Keratinocyte (primary cell): ENCODE measurements around the gene PLA2R1. TPM values are rescaled to one million over a fixed set of nuclear protein-coding genes. Genes with fewer than 3 reads are reported as not detected.
A peak's percentile ranks its signal among the peaks of the same experiment; 100 is the strongest.

Experiments used
- DNase-seq: peaks from one replicate; pipeline ENCODE4 v3.0.0-alpha.2; 2011; ENCODE audit warnings: low read depth, missing footprints, low spot score
- FAIRE-seq: peaks from 2 replicates; lab custom pipeline; 2011; peaks lifted over from hg19 to GRCh38; lab: Jason Lieb, UNC
- H2AFZ ChIP-seq: 2 replicates; pipeline ENCODE4 v1.6.0; 2012; ENCODE audit warnings: low read length, control low read depth, inconsistent platforms; ENCODE audit not compliant: control insufficient read depth
- H3K27ac ChIP-seq: 2 replicates; pipeline ENCODE4 v1.5.1; 2011; ENCODE audit warnings: low read length; ENCODE audit not compliant: control insufficient read depth, insufficient read depth
- H3K27me3 ChIP-seq: 3 replicates; pipeline ENCODE4 v1.6.0; 2011; ENCODE audit warnings: low read length; ENCODE audit not compliant: control insufficient read depth, insufficient read depth; ENCODE audit errors: extremely low read depth
- H3K36me3 ChIP-seq, 2 experiments: 2 replicates in 1 of 2; 3 replicates in 1 of 2; pipeline ENCODE4 v1.5.1; 2011; ENCODE audit warnings: low read length in 2 of 2, mild to moderate bottlenecking in 1 of 2; ENCODE audit not compliant: control insufficient read depth in 2 of 2, insufficient read depth in 2 of 2; ENCODE audit errors: extremely low read depth in 1 of 2
- H3K4me1 ChIP-seq: 3 replicates; pipeline ENCODE4 v1.5.1; 2011; ENCODE audit warnings: low read length; ENCODE audit not compliant: control insufficient read depth, insufficient read depth; ENCODE audit errors: extremely low read depth
- H3K4me2 ChIP-seq: 3 replicates; pipeline ENCODE4 v1.6.0; 2011; ENCODE audit warnings: low read depth, low read length; ENCODE audit not compliant: control insufficient read depth, insufficient read depth; ENCODE audit errors: extremely low read depth
- H3K4me3 ChIP-seq, 3 experiments: fragments of 200-600 bp in 1 of 3; sonication (generic) in 1 of 3; 2 replicates in 2 of 3; 3 replicates in 1 of 3; pipeline ENCODE4 v1.5.1; 2011 to 2016; ENCODE audit warnings: low read length in 3 of 3, mild to moderate bottlenecking in 3 of 3, control low read depth in 2 of 3, inconsistent platforms in 1 of 3, low read depth in 1 of 3, mixed read lengths in 1 of 3, mixed run types in 1 of 3, moderate library complexity in 1 of 3; ENCODE audit not compliant: control insufficient read depth in 2 of 3, insufficient read depth in 2 of 3; ENCODE audit errors: extremely low read depth in 1 of 3
- H3K79me2 ChIP-seq: 2 replicates; pipeline ENCODE4 v1.6.0; 2012; ENCODE audit warnings: low read length; ENCODE audit not compliant: control insufficient read depth, insufficient read depth
- H3K9ac ChIP-seq: 3 replicates; pipeline ENCODE4 v1.6.0; 2011; ENCODE audit warnings: low read length; ENCODE audit not compliant: control insufficient read depth, insufficient read depth; ENCODE audit errors: extremely low read depth
- H3K9me1 ChIP-seq: 3 replicates; pipeline ENCODE4 v1.6.0; 2011; ENCODE audit warnings: low read length; ENCODE audit not compliant: control insufficient read depth, insufficient read depth; ENCODE audit errors: extremely low read depth
- H3K9me3 ChIP-seq: 2 replicates; pipeline ENCODE4 v1.5.1; 2012; ENCODE audit warnings: low read depth, low read length; ENCODE audit not compliant: control insufficient read depth
- H4K20me1 ChIP-seq: 3 replicates; pipeline ENCODE4 v1.6.0; 2011; ENCODE audit warnings: low read length; ENCODE audit not compliant: control insufficient read depth, insufficient read depth; ENCODE audit errors: extremely low read depth
- EZH2 ChIP-seq: IDR thresholded peaks from one replicate; pipeline ENCODE4 v1.6.1; 2012; ENCODE audit warnings: inconsistent platforms, mild to moderate bottlenecking, low read length, moderate library complexity
- dilution Hi-C: fragments of 300-500 bp; cut with MboI; formaldehyde crosslinking; loops from one replicate; pipeline ENCODE4 v1.7.0; 2020; ENCODE audit warnings: low sequenced_read_pairs; ENCODE audit not compliant: extremely low pct_ligation_motif_present
- polyA plus RNA-seq, 5 experiments: library from polyadenylated mRNA; depleted of rRNA in 3 of 5; stranded (reverse) in 3 of 5; stranded (forward) in 1 of 5; unstranded in 1 of 5; fragments of >200 nt; gene quantifications; 1 replicate in 1 of 5; 2 replicates in 3 of 5; 3 replicates in 1 of 5; pipeline versions ENCODE4 v1.2.1 to v1.2.3, GENCODE V29; 2011 to 2012; ENCODE audit warnings: missing spikeins in 2 of 5, low read depth in 1 of 5, low replicate concordance in 1 of 5
- TF ChIP-seq, protein P1 (sequence below), 3 experiments: IDR thresholded peaks in 1 of 3; conservative IDR thresholded peaks in 1 of 3; optimal IDR thresholded peaks in 1 of 3; 2 replicates in 2 of 3; 3 replicates in 1 of 3; pipeline versions ENCODE3 to v1.5.1; 2011; ENCODE audit warnings: low read length in 3 of 3, mild to moderate bottlenecking in 3 of 3, moderate library complexity in 2 of 3, control low read depth in 1 of 3, inconsistent platforms in 1 of 3; ENCODE audit not compliant: insufficient read depth in 2 of 3; ENCODE audit errors: extremely low read depth in 1 of 3

The PLA2R1 gene
- polyA plus RNA-seq, 1 donor (not counting 4 experiments of a cell fraction or from before 2014, with no cell fraction given): 12.3 TPM

DNA sequence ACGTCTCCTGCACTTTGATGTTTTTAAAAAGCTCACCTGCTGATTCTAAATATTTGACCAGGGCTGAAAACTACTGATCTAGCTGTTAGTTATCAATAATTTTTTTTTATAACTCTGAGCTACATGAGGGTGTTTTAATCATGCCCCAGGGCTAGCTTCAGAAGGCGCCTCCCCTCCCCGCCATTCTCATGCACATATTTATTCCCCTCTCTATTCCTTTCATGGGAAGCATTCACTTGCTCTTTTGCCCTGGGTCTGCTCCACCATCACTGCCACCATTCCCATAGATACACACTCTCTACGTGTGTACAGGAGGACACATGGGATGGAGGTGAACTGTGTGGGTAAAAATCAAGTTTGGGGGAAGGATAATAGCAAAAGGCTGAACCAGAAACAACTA lies 101.0 kb downstream of the PLA2R1 start:
- no peaks in the 10 kb centered on the region for H3K9me3 ChIP-seq
- H3K4me3 ChIP-seq: peak overlapping the region in 2 of 3 experiments; percentile 47 to 59
- FAIRE-seq: no peak
- H3K27me3 ChIP-seq: no peaks in the 10 kb centered on the region
- no peak for DNase-seq
- H3K36me3 ChIP-seq: no peaks in the 10 kb centered on the region
- dilution Hi-C loops: no loop called here
- H2AFZ ChIP-seq: peak overlapping the region; percentile 79
- no peak for TF ChIP-seq EZH2
- TF ChIP-seq, protein P1, sequence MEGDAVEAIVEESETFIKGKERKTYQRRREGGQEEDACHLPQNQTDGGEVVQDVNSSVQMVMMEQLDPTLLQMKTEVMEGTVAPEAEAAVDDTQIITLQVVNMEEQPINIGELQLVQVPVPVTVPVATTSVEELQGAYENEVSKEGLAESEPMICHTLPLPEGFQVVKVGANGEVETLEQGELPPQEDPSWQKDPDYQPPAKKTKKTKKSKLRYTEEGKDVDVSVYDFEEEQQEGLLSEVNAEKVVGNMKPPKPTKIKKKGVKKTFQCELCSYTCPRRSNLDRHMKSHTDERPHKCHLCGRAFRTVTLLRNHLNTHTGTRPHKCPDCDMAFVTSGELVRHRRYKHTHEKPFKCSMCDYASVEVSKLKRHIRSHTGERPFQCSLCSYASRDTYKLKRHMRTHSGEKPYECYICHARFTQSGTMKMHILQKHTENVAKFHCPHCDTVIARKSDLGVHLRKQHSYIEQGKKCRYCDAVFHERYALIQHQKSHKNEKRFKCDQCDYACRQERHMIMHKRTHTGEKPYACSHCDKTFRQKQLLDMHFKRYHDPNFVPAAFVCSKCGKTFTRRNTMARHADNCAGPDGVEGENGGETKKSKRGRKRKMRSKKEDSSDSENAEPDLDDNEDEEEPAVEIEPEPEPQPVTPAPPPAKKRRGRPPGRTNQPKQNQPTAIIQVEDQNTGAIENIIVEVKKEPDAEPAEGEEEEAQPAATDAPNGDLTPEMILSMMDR (optimal IDR thresholded peaks at IDR 0.05 in 1 of 3, IDR thresholded peaks at IDR 0.05 in 1 of 3, conservative IDR thresholded peaks at IDR 0.05 in 1 of 3; ENCODE audit: extremely low read depth in 1 of 3, insufficient read depth in 2 of 3, low read length in 3 of 3): no peak
- H3K4me1 ChIP-seq: peaks cover 22% of the 10 kb centered on the region
- no peaks in the 10 kb centered on the region for H3K9me1 ChIP-seq
- H3K79me2 ChIP-seq: no peaks in the 10 kb centered on the region
- peak overlapping the region; percentile 53 for H3K9ac ChIP-seq
- peak overlapping the region; percentile 97 for H3K4me2 ChIP-seq
- H3K27ac ChIP-seq: peak overlapping the region; percentile 91
- no peaks in the 10 kb centered on the region for H4K20me1 ChIP-seq

DNA sequence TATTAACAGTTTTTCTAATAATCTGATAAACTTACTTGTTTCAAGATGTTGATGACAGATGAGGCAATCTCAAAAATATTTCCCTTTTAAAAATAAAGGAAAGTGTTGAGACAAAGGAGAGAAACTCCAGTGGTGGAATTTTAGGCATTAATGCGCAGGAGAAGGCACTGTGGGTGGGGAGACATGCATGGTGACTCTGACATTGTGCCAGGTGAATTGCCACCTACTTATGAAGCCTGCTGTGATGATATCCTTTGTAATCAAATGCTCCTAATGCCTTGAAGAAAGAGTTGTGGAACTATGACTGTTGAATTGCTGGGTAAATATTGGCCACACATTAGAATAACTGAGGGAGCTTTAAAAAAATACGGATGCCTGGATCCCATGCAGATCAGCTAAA lies 101.4 kb downstream of the PLA2R1 start:
- peak overlapping the region; percentile 79 for H2AFZ ChIP-seq
- peak overlapping the region in 2 of 3 experiments; percentile 47 to 59 for H3K4me3 ChIP-seq
- FAIRE-seq (peak; percentile 77), DNase-seq (no peak)
- no peaks in the 10 kb centered on the region for H3K79me2 ChIP-seq
- dilution Hi-C loops: no loop called here
- H4K20me1 ChIP-seq: no peaks in the 10 kb centered on the region
- TF ChIP-seq EZH2: no peak
- TF ChIP-seq, protein P1 (optimal IDR thresholded peaks at IDR 0.05 in 1 of 3, IDR thresholded peaks at IDR 0.05 in 1 of 3, conservative IDR thresholded peaks at IDR 0.05 in 1 of 3; ENCODE audit: extremely low read depth in 1 of 3, insufficient read depth in 2 of 3, low read length in 3 of 3): no peak
- no peaks in the 10 kb centered on the region for H3K9me1 ChIP-seq
- H3K27ac ChIP-seq: peak overlapping the region; percentile 91
- no peaks in the 10 kb centered on the region for H3K36me3 ChIP-seq
- peak overlapping the region; percentile 53 for H3K9ac ChIP-seq
- no peaks in the 10 kb centered on the region for H3K9me3 ChIP-seq
- peak overlapping the region; percentile 97 for H3K4me2 ChIP-seq
- peaks cover 22% of the 10 kb centered on the region for H3K4me1 ChIP-seq
- H3K27me3 ChIP-seq: no peaks in the 10 kb centered on the region
